Activated gamma-delta T cell treated with Interleukin-2 at 50 U/mL for 16 hours (primary cell): ENCODE data around the gene SUGP2.
"Not testable (repeated sequence)": the region's sequence is repeated elsewhere in the genome, so short reads cannot be mapped to it uniquely, and the experiment has no call there.

Source experiments
- DNase-seq: peaks from one replicate; pipeline ENCODE4 v3.0.0-alpha.2; 2020

The SUGP2 gene

DNA sequence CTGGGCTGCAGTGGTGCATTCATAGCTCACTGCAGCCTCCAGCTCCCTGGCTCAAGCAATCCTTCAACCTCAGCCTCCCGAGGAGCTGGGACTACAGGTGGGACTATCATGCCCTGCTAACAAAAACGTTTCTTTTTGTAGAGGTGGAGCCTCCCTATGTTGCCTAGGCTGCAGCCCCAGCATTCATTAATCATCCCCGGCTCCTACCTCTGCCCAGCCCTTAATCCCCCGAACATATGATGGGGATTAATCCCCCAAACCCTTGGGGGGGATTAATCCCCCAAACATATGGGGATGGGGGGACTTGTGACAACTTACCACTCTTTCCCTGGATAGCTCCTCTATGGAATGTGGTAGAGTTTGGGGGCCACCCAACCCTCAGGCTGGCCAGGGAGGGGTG, 45.9 kb downstream of the SUGP2 start:
- DNase-seq, result no peak

DNA sequence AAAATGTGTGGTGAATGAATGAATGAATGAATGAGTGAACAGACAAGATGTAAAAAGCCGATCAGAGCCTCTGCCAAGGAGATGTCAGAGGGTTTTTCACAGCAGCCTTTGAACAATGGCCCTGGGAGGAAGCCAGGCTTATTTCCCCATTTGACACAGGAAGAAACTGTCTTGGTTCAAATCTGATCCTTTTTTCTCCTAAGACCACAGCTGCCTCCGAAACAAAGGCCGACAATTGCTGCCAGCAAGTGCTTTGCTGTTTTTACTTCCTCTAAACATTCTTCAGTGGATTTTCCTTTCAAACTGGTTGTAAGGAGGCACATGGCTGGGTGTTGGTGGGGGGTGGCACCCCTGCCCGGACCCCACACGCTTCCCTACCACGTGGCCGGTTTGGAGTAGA, 48.1 kb downstream of the SUGP2 start:
- no peak for DNase-seq

DNA sequence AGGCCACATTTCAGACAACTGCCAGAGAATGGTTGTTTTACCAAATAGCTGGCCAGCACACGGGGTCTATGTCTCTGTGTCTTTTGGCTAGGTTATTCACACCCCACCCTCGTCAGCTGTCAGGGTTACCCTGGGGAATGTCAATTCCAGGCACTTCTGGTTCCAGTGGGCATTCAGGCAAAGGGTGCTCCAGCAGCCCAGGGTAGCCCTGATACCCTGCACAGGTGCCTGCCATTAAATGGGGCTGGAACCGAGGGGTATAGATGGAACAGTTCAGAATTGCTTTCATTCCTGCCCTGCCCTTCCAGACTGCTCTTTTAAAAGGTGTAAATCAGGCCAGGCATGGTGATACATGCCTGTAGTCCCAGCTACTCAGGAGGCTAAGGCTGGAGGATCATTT, 49.1 kb downstream of the SUGP2 start:
- no peak for DNase-seq

DNA sequence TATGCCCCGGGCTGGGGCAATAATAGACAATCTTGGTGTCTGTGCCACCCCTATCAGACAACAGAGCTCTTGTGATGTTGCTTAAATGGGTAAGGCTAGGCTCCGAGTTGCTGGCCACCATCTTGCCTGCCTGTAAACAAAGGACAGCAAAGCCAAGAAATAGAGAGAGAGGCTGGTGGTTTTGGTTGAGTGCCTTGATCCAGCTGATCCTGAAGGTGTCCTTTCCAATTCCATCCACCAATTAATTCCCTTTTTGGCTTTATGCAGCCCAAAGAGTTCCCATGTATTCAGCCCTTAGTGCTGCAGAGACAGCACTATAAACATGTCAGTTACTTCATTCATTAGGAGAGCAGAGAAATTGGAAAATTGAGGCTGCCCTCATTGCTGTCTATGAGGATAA, 50.6 kb downstream of the SUGP2 start:
- DNase-seq, result no peak

- no peak for DNase-seq
Measured at GRCh38 chr19:18980432-18981020, 52.8 kb downstream of the SUGP2 start.

DNA sequence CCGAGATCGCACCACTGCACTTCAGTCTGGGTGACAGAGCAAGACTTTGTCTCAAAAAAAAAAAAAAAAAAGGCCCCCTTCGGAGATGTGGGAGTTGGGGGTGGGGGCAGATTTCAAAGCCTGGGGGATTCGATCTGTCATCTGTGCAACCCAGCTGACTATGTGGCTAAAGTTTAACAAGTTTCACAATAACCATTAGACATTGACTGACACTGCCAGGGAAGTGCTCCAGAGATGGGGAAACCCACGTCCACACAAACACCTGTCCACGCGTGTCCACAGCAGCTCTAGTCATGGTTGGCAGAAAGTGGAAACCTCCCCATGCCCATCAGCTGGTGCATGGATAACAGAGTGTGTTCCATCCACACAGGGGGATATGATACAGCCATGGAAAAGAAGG, 54.7 kb downstream of the SUGP2 start:
- no peak for DNase-seq

GRCh38 chr19:18975869-18976268, 57.4 kb downstream of the SUGP2 start:
- DNase-seq, result no peak

- DNase-seq, result no peak
Measured at GRCh38 chr19:18975011-18975410, 58.3 kb downstream of the SUGP2 start.

GRCh38 chr19:18972851-18973250, 60.5 kb downstream of the SUGP2 start:
- DNase-seq, result no peak

GRCh38 chr19:18972301-18972811, 61.0 kb downstream of the SUGP2 start:
- DNase-seq, result no peak

DNA sequence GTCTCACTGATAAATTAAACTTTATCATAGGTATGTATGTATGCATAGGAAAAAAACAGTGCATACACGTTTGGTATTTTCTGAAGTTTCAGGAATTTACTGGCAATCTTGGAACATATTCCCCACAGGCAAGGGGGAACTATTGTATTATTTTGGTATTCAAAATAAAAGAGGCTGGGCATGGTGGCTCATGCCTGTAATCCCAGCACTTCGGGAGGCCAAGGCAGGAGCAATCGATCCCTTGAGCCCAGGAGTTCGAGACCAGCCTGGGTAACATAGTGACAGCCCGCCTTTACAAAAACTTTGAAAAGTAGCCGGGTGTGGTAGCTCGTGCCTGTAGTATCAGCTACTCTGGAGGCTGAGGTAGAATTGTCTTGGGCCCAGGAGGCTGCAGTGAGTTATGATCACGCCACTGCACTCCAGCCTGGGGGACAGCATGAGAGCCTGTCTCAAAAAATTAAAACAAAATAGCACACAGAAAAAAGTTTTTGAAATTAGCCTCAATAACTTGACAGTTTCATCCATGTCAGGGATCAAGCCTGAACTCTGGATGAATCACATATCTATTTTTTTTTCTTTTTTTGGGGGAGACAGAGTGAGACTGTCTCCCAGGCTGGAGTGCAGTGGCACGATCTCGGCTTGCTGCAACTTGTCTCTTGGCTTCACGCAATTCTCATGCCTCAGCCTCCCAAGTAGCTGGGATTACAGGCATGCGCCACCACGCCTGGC, 63.2 kb downstream of the SUGP2 start:
- no peak for DNase-seq

- DNase-seq, result no peak
Measured at GRCh38 chr19:18967358-18968146, 65.8 kb downstream of the SUGP2 start.

GRCh38 chr19:18966307-18966706, 67.0 kb downstream of the SUGP2 start:
- no peak for DNase-seq

- DNase-seq, result no peak
Measured at GRCh38 chr19:18964121-18964520, 69.2 kb downstream of the SUGP2 start.

DNA sequence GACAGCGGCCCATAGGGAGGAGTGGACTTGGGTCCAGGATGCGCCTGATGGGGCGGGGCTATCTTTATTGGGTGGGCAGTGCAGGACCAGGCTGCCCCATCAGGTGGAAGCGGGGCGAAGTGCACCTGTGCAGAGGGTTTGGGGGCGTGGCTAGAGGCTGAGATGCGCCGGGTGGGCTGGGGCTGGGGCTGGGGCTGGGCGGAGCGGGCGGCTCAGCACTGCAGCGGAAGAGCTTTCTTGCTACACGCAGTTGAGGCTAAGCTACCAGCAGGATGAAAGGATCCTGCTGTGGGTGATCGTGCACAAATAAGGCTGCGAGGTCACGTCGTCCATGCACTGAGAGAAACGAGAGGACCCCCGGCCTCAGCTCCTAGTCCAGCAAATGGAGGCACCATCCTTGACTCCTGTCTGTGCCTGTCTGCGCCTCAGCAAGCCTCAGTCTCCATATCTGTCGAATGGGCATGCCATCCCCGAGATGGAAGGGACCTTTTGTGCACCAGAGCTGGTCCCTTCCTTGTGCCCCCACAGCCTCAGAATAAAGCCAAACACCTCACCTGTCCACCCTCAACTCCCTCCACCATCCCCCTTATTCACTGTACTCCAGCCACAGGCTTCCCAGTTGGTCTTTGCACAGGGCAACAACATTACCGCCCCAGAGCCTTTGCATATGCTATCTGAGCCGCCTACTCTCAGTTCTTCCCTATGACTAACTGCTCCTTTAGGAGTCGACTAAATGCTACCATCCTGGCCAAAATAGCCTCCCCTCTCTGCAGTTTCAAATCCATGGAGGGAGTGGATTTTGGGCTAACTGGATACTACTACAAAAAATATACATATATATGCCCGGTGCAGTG, 71.3 kb downstream of the SUGP2 start:
- DNase-seq, result peak; percentile 15

DNA sequence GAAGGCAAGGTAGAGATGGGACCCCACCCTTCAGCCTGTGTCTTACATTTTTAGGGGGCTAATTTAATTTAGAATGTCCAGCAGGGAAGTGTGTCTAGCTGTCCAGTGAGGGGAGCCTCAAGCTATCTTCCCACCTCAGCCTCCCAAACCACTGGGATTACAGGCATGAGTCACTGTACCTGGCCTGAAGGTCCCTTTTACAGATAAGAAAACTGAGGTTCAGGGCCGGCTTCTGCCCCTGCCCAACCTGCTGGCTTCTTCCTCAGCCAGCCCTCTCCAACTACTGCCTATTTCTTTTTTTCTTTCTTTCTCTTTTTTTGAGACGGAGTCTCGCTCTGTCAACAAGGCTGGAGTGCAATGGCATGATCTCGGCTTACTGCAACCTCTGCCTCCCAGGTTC, 72.9 kb downstream of the SUGP2 start:
- DNase-seq, result no peak

DNA sequence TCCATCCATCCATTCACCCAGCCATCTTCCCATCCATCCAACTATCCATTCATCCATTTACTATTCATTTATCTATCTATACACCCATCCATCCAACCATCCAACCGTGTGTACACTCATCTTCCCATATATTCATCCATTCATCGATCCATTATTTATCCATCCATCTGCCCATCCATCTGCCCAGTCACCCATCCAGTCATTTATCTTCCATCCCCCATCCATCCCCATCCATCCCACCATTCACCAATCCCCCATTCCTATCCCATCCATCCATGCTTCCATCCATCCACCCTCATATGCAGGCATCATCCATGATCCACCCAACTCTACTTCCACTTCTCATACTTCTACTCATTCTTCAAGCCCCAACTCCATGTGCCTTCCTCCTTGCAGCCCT, 78.3 kb downstream of the SUGP2 start:
- no peak for DNase-seq

DNA sequence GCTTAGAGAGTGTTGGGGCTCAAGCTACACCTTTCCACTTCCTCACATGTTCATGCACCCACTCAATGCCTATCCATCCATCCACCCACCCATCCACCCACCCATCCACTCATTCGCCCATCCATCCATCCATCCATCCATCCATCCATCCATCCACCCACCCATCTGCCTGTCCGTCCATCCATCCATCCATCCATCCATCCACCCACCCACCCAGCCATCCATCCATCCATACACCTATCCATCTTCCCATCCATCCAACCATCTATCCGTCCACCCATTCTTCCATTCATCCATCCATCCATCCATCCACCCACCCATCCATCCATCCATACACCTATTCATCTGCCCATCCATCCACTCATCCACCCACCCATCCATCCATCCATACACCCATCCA, 79.2 kb downstream of the SUGP2 start:
- DNase-seq, result no peak

DNA sequence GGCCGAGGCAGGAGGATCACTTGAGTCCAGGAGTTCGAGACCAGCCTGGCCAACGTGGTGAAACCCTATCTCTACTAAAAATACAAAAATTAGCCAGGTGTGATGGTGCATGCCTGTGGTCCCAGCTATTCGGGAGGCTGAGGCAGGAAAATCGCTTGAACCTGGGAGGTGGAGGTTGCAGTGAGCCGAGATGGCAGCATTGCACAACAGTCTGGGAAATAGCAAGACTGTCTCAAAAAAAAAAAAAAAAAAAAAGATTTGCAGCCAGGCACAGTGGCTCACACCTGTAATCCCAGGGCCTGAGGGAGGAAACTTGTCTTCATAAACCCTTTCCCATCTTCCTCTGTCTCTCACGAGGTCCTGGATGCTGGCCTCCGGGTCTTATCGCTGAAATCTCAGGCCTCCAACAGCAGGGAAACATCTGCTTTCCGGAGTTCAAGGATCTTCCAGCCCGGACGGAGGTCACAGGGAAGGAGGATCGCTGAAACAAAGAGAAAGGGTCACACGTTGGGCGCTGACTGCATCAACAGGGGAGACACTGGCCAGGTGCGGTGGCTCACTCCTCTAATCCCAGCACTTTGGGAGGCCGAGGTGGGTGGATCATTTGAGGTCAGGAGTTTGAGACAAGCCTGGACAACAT, 80.8 kb downstream of the SUGP2 start:
- not testable (repeated sequence) for DNase-seq

DNA sequence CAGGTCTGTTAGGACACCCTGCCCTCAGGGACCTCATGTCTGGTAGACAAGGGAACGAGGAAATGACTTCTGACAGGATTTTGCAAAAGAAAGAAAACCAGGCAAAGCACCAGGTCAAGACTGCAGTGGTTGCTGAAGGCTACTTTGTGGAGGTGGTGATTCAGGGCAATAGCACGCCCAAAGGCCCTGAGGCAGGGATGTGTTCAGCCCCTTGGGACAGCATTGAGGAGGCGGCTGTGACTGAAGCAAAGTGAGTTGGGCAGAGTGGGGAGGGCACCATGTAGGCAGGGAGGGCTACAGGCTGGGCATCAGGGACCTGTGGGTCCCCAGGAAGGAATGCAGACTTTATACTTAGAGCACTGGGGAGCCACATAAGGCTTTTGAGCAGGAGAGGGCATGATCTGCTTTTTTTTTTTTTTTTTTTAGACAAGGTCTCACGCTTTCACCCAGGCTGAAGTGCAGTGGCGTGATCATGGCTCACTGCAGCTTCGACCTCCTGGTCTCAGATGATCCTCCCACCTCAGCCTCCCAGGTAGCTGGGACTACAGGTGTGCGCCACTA, 81.5 kb downstream of the SUGP2 start:
- no peak for DNase-seq

DNA sequence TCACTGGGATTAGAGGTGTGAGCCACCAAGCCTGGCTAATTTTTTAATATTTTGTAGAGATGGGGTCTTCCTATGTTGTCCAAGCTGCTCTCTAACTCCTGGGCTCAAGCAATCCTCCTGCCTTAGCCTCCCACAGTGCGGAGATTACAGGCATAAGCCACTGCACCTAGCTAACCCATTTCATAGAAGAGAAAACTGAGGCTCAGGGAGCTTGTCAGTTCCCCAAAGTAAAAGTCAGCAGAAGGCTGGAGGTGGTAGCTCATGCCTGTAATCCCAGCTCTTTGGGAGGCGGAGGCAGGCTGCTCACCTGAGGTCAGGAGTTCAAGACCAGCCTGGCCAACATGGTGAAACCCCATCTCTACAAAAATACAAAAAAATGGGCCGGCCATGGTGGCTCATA, 83.5 kb downstream of the SUGP2 start:
- DNase-seq, result no peak

GRCh38 chr19:18948976-18949356, 84.4 kb downstream of the SUGP2 start:
- DNase-seq, result no peak
